Measurements from ENCODE around the gene PIP5K1B. TPM values are rescaled to one million over a fixed set of nuclear protein-coding genes. Genes with fewer than 3 reads are reported as not detected.

PIP5K1B gene
- total and polyA plus RNA-seq, 2 of the 13 experiments (the other 11 are each of a cell fraction or from before 2014, with no cell fraction given) = 15.8 to 17.5 TPM

DNA sequence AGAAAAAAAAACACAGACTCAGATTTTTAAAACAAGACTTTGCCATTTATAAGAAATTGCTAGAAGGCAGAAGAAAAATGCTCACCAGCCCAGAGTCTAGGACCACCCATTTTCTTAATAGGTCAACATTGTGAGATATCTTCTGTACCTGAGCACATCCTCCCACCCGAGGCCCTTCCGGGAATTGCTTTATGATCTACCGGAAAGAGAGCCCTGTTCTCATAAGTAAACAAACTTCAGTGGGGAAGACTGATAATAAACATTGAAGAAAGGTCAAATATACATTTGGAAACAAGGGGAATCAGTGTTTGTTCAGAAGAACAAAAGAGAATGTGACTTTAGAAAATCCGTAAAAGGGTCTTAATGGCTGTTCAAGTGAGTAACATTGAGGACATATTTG lies 264.5 kb downstream of the PIP5K1B start (continued):
- TF ChIP-seq GMEB1 (CRISPR knock-in tag; IDR thresholded peaks at IDR 0.05; ENCODE audit: borderline replicate concordance) (no peak), ZNF614 (CRISPR knock-in tag; IDR thresholded peaks at IDR 0.05; ENCODE audit: borderline replicate concordance) (peak; percentile 83; the same call in 1 of the 2 replicates), ZBTB49 (CRISPR knock-in tag; IDR thresholded peaks at IDR 0.05; ENCODE audit: borderline replicate concordance) (no peak), ZMAT3 (CRISPR knock-in tag; conservative IDR thresholded peaks at IDR 0.05) (no peak), POGK (CRISPR knock-in tag; conservative IDR thresholded peaks at IDR 0.05) (no peak), ZNF747 (CRISPR knock-in tag; IDR thresholded peaks at IDR 0.05; ENCODE audit: borderline replicate concordance) (no peak; the same call in 1 of the 2 replicates), TERF1 (CRISPR knock-in tag; IDR thresholded peaks at IDR 0.05) (no peak), EEA1 (CRISPR knock-in tag; IDR thresholded peaks at IDR 0.05; ENCODE audit: borderline replicate concordance) (no peak), MATR3 (CRISPR knock-in tag; IDR thresholded peaks at IDR 0.05) (no peak), ZNF83 (CRISPR knock-in tag; IDR thresholded peaks at IDR 0.05; ENCODE audit: borderline replicate concordance) (no peak), ZNF670 (CRISPR knock-in tag; IDR thresholded peaks at IDR 0.05; ENCODE audit: borderline replicate concordance) (no peak), ZNF136 (CRISPR knock-in tag; IDR thresholded peaks at IDR 0.05; ENCODE audit: low read depth) (no peak; the same call in 1 of the 2 replicates), ZFP62 (CRISPR knock-in tag; IDR thresholded peaks at IDR 0.05) (no peak), TCF7 (IDR thresholded peaks at IDR 0.05; ENCODE audit: low read depth) (peak; percentile 96), CBX5 (CRISPR knock-in tag; IDR thresholded peaks at IDR 0.05; ENCODE audit: borderline replicate concordance) (peak; percentile 43; the same call in 1 of the 2 replicates), BRF2 (CRISPR knock-in tag; IDR thresholded peaks at IDR 0.05) (no peak), ZNF569 (CRISPR knock-in tag; IDR thresholded peaks at IDR 0.05; ENCODE audit: borderline replicate concordance) (no peak), ZNF496 (CRISPR knock-in tag; IDR thresholded peaks at IDR 0.05; ENCODE audit: insufficient replicate concordance) (no peak)
- TF ChIP-seq, protein P1, sequence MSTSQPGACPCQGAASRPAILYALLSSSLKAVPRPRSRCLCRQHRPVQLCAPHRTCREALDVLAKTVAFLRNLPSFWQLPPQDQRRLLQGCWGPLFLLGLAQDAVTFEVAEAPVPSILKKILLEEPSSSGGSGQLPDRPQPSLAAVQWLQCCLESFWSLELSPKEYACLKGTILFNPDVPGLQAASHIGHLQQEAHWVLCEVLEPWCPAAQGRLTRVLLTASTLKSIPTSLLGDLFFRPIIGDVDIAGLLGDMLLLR (CRISPR knock-in tag; IDR thresholded peaks at IDR 0.05) = no peak
- TF ChIP-seq, protein P2, sequence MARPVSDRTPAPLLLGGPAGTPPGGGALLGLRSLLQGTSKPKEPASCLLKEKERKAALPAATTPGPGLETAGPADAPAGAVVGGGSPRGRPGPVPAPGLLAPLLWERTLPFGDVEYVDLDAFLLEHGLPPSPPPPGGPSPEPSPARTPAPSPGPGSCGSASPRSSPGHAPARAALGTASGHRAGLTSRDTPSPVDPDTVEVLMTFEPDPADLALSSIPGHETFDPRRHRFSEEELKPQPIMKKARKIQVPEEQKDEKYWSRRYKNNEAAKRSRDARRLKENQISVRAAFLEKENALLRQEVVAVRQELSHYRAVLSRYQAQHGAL (CRISPR knock-in tag; IDR thresholded peaks at IDR 0.05; ENCODE audit: not compliant biosample characterization) = no peak
